ENCODE results near the gene DPY30. TPM values are rescaled to one million over a fixed set of nuclear protein-coding genes. Genes with fewer than 3 reads are reported as not detected.

The DPY30 gene
- total RNA-seq, 2 experiments from 2014 or later = 47.9 to 61.4 TPM

GRCh38 chr2:31983762-31984467, 55.7 kb downstream of the DPY30 start:
- Histone ChIP-seq H3K4me1 (ENCODE audit: insufficient read depth, low read length, poor library complexity, severe bottlenecking) (peaks cover 14% of the 10 kb centered on the region), H3K4me2 (ENCODE audit: low read length) (no peak overlapping the region), H3K9me2 (ENCODE audit: insufficient read depth, low read length) (no peaks in the 10 kb centered on the region), H3K36me3 (ENCODE audit: insufficient read depth, low read length) (peaks cover 13% of the 10 kb centered on the region), H3K9me3 (ENCODE audit: low read length) (0 out of 2 replicates have a peak, but pooled peaks cover under 1% of the 10 kb centered on the region), H4K20me1 (ENCODE audit: insufficient read depth, low read length) (peaks cover 11% of the 10 kb centered on the region; the same call in 1 of the 2 replicates), H3K79me2 (ENCODE audit: insufficient read depth, low read depth, low read length) (peaks cover 87% of the 10 kb centered on the region), H3K27ac (ENCODE audit: low read depth, low read length, poor library complexity, severe bottlenecking) (no peak overlapping the region), H3K4me3 (ENCODE audit: low read depth, low read length, poor library complexity, severe bottlenecking) (no peak overlapping the region), H2AFZ (ENCODE audit: low read length) (no peak overlapping the region)
- no peak for DNase-seq (ENCODE audit: low spot score)
- POLR2A ChIA-PET = no interaction called here
- intact Hi-C loops (cut with micrococcal nuclease; ENCODE audit: unreplicated experiment) = no loop called here
- CTCF ChIA-PET (ENCODE audit: unreplicated experiment) = no interaction called here
- BruUV-seq (replicated peaks) = no TSS peak
- TF ChIP-seq CTCF (conservative IDR thresholded peaks at IDR 0.05; ENCODE audit: low read length) (no peak), EZH2phosphoT487 (IDR thresholded peaks at IDR 0.05; ENCODE audit: borderline replicate concordance, low read depth, low read length) (no peak)

- TF ChIP-seq EZH2phosphoT487 (IDR thresholded peaks at IDR 0.05; ENCODE audit: borderline replicate concordance, low read depth, low read length) (no peak), CTCF (conservative IDR thresholded peaks at IDR 0.05; ENCODE audit: low read length) (no peak)
- intact Hi-C loops (cut with micrococcal nuclease; ENCODE audit: unreplicated experiment) = no loop called here
- H4K20me1 ChIP-seq (ENCODE audit: insufficient read depth, low read length) = 0 out of 2 replicates have a peak, but pooled peaks cover 5% of the 10 kb centered on the region
- H3K9me3 ChIP-seq (ENCODE audit: low read length) = 0 out of 2 replicates have a peak, but pooled peaks cover 8% of the 10 kb centered on the region
- TSS peak; percentile 33 for BruUV-seq (replicated peaks)
- ChIA-PET CTCF (ENCODE audit: unreplicated experiment) (no interaction called here), POLR2A (no interaction called here)
- H3K79me2 ChIP-seq (ENCODE audit: insufficient read depth, low read depth, low read length) = peaks cover 88% of the 10 kb centered on the region
- H3K27ac ChIP-seq (ENCODE audit: low read depth, low read length, poor library complexity, severe bottlenecking) = peak overlapping the region; percentile 15
- peaks cover 24% of the 10 kb centered on the region for H3K36me3 ChIP-seq (ENCODE audit: insufficient read depth, low read length)
- peak; percentile 53 for DNase-seq (ENCODE audit: low spot score)
- H3K4me1 ChIP-seq (ENCODE audit: insufficient read depth, low read length, poor library complexity, severe bottlenecking) = peaks cover 14% of the 10 kb centered on the region
- H3K4me2 ChIP-seq (ENCODE audit: low read length) = peak overlapping the region; percentile 16; the same call in 1 of the 2 replicates
- H3K4me3 ChIP-seq (ENCODE audit: low read depth, low read length, poor library complexity, severe bottlenecking) = no peak overlapping the region
- H3K9me2 ChIP-seq (ENCODE audit: insufficient read depth, low read length) = no peaks in the 10 kb centered on the region
- H2AFZ ChIP-seq (ENCODE audit: low read length) = no peak overlapping the region
Measured at GRCh38 chr2:31980674-31981356, 58.8 kb downstream of the DPY30 start.

All from OCI-LY7 (cell line).